ENCODE results near the gene SETDB1.
"Not testable (repeated sequence)": the region's sequence is repeated elsewhere in the genome, so short reads cannot be mapped to it uniquely, and the experiment has no call there.

GRCh38 chr1:150883121-150883520 is 43.0 kb upstream of the SETDB1 start:
- TF ChIP-seq SP7 (tag by site-specific recombination; IDR thresholded peaks at IDR 0.05); ZNF670 (tag by site-specific recombination; IDR thresholded peaks at IDR 0.05; ENCODE audit: low read depth): not testable (repeated sequence)

All from HEK293 (cell line).